Stimulated activated CD4-positive, alpha-beta T cell treated with anti-CD3 and anti-CD28 coated beads, Interleukin-4, amount 100 ng/mL, for 24 hours (primary cell): ENCODE measurements around the gene SPOCK2.

Experiments
- DNase-seq: peaks from one replicate; pipeline ENCODE4 v3.0.0-alpha.2; 2020

Gene SPOCK2

GRCh38 chr10:72087392-72087968, 871 bp downstream of the SPOCK2 start:
- peak; percentile 46 for DNase-seq

- DNase-seq, result peak; percentile 54
These were observed 1.6 kb downstream of the SPOCK2 start for GRCh38 chr10:72086466-72087391.

GRCh38 chr10:72085864-72086465, 2.4 kb downstream of the SPOCK2 start:
- no peak for DNase-seq

GRCh38 chr10:72085166-72085565, 3.2 kb downstream of the SPOCK2 start:
- no peak for DNase-seq

GRCh38 chr10:72083790-72084459, 4.4 kb downstream of the SPOCK2 start:
- DNase-seq, result peak; percentile 67

GRCh38 chr10:72082856-72083789, 5.2 kb downstream of the SPOCK2 start:
- DNase-seq, result no peak

GRCh38 chr10:72081772-72082590, 6.4 kb downstream of the SPOCK2 start:
- DNase-seq, result no peak

- DNase-seq, result no peak
These were observed 7.1 kb downstream of the SPOCK2 start for GRCh38 chr10:72081210-72081609.

GRCh38 chr10:72080042-72080975, 8.0 kb downstream of the SPOCK2 start:
- no peak for DNase-seq

GRCh38 chr10:72079356-72079755, 9.0 kb downstream of the SPOCK2 start:
- DNase-seq, result peak; percentile 57

GRCh38 chr10:72077275-72077990, 10.9 kb downstream of the SPOCK2 start:
- DNase-seq, result no peak

- no peak for DNase-seq
These were observed 11.6 kb downstream of the SPOCK2 start for GRCh38 chr10:72076756-72077155.

- DNase-seq, result peak; percentile 43
These were observed 12.8 kb downstream of the SPOCK2 start for GRCh38 chr10:72075376-72076115.

GRCh38 chr10:72074574-72075375, 13.6 kb downstream of the SPOCK2 start:
- DNase-seq, result no peak

GRCh38 chr10:72073708-72074573, 14.4 kb downstream of the SPOCK2 start:
- no peak for DNase-seq

GRCh38 chr10:72072639-72073038, 15.7 kb downstream of the SPOCK2 start:
- DNase-seq, result no peak

- no peak for DNase-seq
These were observed 16.3 kb downstream of the SPOCK2 start for GRCh38 chr10:72072046-72072445.
